Mammary epithelial cell (primary cell): ENCODE measurements around the gene IQSEC1.

ENCODE experiments used
- EZH2 ChIP-seq: IDR thresholded peaks from 2 replicates; pipeline ENCODE4 v1.6.1; 2012; ENCODE audit warnings: low read length, inconsistent platforms, borderline replicate concordance
- TF ChIP-seq, protein P1 (sequence below), 2 donors: IDR thresholded peaks in 1 of 2; conservative IDR thresholded peaks in 1 of 2; 2 replicates each; pipeline ENCODE4 v1.5.1; 2011 to 2012; ENCODE audit warnings: inconsistent platforms in 2 of 2, low read length in 2 of 2, mild to moderate bottlenecking in 2 of 2, control low read depth in 1 of 2, low read depth in 1 of 2; ENCODE audit not compliant: insufficient read depth in 1 of 2; ENCODE audit errors: extremely low read depth in 1 of 2

DNA sequence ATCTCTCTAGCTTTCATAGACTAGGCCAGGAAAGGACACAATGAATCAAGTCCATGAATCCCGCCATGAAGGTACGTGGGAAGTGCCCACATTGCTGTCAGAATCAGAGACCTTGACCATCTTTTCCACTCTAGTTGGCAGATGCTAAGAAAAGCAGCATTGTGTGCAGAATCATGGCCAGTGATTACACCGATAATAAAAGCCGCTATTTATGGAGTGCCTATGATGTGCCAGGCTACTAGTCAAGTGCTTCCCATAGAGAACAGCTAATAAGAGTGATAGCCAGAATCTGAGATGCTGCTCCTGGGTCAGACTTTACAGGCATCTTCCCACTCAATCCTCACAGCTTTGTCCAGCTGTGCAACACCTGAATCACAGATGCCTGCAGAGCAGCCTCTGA, 218.7 kb downstream of the IQSEC1 start:
- TF ChIP-seq, protein P1, sequence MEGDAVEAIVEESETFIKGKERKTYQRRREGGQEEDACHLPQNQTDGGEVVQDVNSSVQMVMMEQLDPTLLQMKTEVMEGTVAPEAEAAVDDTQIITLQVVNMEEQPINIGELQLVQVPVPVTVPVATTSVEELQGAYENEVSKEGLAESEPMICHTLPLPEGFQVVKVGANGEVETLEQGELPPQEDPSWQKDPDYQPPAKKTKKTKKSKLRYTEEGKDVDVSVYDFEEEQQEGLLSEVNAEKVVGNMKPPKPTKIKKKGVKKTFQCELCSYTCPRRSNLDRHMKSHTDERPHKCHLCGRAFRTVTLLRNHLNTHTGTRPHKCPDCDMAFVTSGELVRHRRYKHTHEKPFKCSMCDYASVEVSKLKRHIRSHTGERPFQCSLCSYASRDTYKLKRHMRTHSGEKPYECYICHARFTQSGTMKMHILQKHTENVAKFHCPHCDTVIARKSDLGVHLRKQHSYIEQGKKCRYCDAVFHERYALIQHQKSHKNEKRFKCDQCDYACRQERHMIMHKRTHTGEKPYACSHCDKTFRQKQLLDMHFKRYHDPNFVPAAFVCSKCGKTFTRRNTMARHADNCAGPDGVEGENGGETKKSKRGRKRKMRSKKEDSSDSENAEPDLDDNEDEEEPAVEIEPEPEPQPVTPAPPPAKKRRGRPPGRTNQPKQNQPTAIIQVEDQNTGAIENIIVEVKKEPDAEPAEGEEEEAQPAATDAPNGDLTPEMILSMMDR (conservative IDR thresholded peaks at IDR 0.05 in 1 of 2, IDR thresholded peaks at IDR 0.05 in 1 of 2; ENCODE audit: extremely low read depth in 1 of 2, insufficient read depth in 1 of 2, low read depth in 1 of 2, low read length in 2 of 2), result no peak
- TF ChIP-seq EZH2, result no peak
